Stimulated activated CD4-positive, alpha-beta T cell treated with anti-CD3 and anti-CD28 coated beads, TNF-alpha, amount 100 ng/mL, for 4 hours (primary cell): ENCODE results near the gene TUBB2B.
"Not testable (repeated sequence)": the region's sequence is repeated elsewhere in the genome, so short reads cannot be mapped to it uniquely, and the experiment has no call there.

ENCODE experiments used
- DNase-seq, 3 experiments: peaks; one replicate each; pipeline ENCODE4 v3.0.0-alpha.2; 2020; ENCODE audit warnings: low read depth in 3 of 3

The TUBB2B gene

GRCh38 chr6:3210024-3210610 lies 17.3 kb downstream of the TUBB2B start:
- DNase-seq = no peak

DNA sequence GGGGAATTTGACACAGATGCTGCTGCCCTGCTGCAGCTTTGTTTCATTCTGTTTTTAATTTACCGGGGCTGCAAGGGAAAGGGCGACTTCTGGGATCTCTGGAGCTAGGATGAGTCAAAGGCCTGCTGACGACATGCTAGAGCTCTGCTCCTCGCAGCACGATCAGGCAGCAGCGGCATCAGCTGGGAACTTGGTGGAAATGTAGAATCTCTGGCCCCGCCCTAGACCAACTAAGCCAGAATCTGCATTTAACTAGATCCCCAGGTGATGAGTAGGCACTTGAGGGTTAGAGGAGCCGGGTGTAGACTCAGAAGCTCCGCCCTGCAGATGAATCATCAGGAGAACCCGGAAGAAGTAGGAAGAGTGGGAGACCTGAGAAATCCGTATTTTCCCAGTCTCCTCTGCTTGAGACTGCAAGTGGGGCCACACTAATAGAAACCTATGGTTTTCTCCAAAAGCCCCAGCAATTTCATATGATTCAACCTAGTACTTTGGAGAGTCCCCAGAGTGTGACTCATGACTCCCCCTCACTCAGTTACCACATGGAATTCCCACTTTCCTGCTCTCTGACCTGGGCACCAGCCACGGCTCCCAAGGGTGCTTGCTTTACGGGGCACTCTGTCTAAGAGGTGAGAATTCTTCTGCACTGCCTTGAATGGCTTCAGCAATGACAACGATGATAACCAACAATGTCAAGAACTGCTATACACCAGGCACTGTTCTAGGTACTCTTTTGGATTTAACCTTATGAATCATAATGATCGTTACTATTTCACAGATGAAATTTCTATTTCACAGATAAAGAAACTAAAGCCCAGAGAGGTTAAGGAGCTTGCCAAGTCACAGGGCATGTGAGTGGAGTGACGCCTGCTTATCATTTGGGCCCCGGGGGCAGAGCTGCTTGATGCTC lies 18.1 kb downstream of the TUBB2B start:
- no peak for DNase-seq

DNA sequence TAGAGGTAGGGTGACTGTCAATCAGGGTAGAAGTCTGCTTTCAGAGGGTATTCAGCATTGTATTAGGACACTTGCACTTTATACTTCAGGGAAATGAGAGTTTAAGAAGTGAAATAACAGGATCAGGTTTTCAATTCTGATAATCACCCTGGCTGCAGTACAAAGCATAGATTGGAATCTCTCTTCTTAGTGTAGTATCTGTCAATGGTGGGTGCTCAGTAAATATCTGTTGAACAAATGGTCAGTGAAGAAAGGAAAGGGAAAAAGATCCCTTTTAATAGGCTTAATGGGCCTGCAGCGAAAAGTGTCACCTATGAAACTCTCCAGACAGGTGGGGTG lies 18.7 kb downstream of the TUBB2B start:
- DNase-seq = no peak

DNA sequence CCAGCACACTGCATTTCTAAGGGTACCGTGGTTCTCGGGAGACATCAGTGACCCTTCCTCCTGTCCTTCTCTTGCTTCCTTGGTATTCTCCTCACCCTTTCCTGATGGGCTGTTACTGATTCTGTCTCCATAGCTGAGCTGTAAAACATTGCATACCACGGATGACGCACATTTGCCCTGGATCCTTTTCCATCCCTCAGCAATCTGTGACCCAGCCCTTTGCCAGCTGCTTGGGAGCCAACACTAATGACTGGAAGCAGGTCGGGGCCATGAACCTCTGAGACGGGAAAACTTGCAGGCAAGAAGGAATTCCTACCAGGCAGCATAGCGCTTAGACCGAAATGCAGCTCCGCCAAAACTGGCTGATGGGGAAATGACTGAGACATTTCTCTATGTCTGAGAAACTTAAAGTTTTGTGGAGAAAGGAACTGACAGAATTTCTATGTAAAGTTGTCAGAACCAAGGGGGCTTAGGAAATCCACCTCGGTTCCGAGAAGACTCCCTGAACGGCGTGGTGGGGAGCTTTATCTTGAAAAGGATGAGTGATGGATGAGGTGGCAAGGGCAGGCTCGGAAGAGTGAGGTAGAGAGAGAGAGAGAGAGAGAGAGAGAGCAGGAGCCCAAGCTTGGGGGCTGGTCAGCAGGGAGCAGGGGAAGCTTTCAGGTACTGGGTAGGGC lies 19.2 kb downstream of the TUBB2B start:
- no peak for DNase-seq

DNA sequence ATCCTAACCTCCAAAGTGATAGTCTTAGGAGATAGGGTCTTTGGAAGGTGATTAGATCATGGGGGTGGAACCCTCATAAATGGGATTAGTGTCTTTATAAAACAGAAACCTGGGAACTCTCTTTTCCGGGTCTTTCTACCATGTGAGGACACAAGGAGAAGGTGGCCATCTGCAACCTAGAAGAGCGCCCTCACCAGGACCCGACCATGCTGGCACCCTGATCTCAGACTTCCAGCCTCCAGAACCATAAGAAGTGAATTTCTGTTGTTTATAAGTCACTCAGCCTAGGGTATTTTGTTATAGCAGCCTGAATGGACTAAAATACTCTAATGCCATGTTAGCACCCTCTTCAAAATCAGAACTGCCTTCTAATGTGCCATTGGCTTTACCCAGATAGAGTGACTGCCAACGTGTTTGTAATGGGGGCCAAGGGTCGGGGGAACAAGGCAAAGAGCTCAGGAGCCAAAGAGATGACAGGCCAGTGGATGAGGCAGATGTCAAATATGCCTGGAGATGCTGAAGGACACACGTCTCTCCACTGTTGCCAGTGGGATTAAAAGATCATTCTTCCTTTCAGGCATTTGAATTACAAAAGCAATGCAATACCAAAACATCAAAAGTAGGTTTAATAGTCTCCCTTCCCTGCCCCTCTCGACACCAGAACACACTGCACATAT lies 21.0 kb downstream of the TUBB2B start:
- no peak for DNase-seq

GRCh38 chr6:3205913-3206312 lies 21.5 kb downstream of the TUBB2B start:
- DNase-seq = no peak

DNA sequence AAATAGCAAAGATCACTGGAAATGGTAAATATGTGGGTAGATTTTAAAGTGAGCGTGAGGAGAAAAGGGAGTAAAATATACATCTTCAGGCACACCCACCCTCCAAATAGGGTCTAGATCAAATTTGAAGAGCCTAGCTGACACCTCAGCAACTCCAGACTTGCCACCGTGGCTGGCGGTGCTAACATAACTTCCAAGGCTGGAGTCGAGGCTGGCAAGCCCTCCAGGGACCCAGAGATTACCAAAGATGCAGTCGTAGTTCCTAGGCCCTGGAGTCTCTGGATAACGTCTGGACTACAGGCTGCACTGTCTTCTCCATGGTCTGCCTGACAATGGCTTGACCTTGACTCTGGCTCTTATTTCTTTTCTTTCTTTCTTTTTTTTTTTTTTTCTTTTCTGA lies 22.5 kb downstream of the TUBB2B start:
- DNase-seq = no peak

DNA sequence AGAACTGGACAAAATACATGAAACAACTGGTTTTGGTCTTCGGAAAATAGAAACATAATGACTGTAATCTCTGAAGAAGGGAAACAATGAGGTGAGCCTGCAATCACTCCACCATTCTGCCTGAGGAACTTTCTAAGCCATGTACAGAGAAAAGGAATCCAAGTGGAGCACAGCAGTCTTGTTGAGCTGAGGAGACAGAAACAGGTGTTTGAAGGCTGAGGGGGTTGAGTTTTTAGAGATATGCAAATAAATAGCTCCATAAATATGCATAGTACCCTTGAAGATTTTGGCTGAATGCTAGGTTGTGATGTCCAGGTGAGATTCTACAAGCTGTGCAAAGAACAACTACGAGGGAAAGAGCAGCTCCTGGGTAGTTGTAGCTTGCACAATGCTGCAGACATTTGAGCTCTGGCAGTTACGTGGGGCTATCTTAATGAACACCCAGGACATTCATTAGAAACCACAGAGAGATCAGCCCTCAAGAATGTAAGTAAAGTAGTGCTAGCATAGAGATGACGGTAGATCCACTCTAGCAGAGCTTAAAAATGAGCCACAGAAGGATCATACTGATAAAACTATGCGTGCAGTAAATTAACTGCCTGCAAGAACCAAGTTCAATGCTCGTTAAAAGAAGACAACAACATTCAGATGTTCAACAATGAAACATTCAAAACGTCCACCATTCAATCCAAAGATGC lies 24.3 kb downstream of the TUBB2B start:
- DNase-seq = no peak

- no peak for DNase-seq
Measured at GRCh38 chr6:3201388-3201787, 26.1 kb downstream of the TUBB2B start.

- DNase-seq = no peak
Measured at GRCh38 chr6:3200682-3201081, 26.8 kb downstream of the TUBB2B start.

DNA sequence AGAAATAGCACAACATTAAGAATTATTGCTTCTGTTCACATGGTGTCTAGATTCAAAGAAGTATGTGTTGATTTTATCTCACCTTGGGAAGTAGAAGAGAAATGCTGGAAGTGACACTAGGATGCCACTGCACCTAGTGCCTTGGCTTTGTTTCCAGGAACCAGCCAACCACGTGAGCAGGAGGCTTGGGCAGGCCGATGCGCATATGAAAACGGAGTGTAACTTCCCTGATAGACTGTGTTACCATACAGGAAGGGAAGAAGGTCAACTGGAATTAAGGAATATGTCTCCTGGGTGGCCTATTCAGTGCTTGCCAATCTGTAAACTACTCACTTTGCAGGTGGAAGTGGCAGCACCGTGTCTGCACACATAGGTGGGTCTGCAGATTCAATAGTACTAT lies 28.1 kb downstream of the TUBB2B start:
- no peak for DNase-seq

- DNase-seq = not testable (repeated sequence)
Measured at GRCh38 chr6:3197734-3198133, 29.7 kb downstream of the TUBB2B start.

DNA sequence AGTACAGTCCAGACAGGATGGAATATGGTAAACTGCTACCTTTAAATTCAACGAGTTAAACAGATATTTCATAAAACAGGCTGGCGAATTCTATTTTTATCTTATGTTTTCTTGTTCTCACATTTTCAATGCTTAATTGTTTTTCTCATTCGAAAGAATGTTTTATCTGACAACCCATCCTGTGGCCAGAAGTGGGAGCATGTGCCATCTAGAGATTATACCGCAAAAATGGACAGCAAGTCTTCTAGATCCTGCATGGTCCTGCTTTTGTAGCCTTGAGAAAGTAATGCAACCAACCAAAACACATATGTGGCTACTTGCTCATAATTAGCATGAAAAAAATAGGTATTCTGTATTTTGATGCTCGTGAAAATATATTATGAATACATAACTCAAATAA lies 30.7 kb downstream of the TUBB2B start:
- DNase-seq = no peak

DNA sequence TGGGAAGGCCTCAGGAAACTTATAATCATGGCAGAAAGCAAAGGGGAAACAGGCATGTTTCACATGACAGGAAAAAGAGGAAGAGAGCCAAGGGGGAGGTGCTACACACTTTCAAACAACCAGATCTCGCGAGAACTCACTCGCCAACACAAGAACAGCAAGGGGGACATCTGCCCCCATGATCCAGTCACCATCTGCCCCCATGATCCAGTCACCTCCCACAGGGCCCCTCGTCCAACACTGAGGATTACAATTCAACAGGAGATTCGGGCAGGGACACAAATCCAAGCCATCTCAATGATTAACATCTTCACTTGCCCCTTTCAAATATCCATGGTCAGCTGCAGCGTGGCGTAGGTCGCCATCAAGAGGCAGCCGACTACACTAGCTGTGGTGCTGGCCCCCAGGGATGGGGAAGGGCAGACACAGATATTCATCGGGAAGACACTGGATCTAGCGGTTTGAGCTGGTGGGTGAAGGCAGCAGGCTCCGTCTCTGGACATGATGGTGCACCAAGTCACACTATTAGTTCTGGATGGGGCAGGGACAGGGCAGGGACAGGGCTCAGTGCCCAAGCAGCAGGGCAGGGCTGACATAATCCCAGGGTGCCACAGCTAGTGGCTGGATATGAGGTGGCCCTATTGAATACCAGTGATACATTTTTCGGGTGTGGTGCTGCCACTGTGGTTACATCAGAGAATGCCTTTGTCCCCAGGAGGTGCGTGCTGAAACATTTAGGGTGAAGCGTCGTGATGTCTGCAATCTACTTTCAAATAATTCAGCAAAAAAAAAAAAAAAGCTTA lies 31.6 kb downstream of the TUBB2B start:
- no peak for DNase-seq

GRCh38 chr6:3195420-3195694 lies 32.1 kb downstream of the TUBB2B start:
- DNase-seq = no peak

DNA sequence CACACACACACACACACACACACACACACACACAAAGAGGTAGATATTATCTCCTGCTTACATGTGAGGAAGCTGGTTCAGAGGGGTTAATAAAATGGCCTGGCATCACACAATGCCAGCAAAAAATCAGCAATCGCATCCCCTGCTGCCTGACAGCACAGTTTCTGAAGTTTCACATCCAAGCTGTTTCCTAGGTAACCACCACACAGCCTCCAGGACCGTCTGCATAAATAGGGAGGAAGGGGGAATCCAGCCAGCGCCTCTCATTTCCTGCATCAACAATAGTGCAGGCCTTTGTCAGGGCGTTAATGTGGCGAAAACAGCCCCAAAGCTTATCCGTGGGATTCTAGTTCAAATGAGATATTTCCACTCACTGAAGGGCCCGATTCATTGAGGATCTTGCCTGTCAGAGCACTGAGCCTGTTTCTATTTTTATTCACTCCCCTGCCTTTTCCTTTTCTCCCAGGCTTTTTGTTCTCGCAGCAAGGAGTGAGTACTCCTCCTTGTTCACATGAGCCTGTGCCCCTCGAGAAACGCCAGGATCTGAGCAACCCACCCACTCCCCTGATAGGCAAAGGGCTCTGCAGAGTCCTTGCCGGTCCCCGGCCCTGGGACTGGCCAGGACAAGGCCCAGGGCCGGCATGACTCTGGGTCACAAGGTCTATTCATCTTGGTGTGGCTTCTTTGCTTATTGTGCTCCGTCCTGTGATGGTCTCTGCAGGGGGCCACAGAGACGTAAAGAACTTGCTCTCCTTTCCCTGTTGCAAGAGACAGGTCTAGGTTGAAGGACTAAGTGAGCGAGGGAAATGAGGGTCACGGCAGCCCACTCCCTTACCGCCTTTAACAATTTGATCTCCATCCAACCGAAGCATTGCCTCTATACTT lies 32.7 kb downstream of the TUBB2B start:
- DNase-seq = no peak

DNA sequence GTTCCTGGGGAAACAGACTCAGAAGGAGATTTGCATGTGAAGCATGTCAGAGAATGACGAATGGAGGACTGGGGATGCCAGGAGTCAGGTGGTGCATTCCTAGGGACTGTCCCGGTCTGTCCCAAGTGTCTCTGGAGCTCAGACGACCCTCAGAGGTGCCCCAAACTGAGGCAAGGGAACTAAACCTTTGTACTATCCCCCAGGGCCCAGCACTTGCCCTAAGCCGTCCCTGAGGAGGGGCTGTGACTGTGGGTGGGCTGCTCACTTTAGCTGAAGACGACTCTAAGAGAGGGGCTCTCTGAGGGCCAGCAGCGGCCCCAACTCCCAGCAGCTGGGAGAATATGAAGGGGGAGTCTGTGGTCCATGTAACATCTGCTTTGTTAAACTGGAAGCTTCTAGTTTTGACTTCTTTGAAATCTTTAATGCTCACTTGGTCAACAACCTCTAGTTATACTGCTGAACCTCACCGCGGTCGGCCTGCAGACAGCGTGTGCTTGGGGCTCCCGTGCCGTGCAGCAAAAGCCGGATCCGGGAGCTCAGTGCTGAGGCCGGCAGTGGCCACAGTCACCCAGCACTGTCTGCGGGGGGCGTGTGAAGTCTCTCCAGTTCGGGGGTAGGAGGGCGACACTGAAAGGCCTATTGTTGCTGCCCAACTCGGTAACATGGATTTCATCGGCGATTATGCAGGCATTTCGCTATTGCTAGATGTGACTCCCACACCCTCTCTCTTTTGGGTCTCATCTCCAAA lies 34.2 kb downstream of the TUBB2B start:
- DNase-seq = no peak

DNA sequence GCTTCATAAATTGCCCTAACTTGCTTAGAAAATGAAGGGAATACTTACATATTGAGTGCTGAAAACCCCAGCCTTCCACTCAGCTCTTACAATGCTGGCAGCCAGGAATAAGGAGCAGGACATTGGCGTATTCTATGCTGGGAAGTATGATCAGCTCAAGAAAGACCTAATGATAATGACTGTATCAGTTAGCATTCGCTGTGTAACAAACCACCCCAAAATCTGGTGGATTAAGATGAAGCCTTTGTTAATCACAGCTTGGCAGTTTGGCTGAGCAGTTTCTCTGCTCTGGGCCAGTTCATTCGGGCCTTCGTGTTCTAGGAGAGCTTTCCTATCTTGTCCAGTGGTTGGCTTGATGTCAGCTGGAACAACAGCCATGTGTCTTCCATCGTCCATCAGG lies 36.7 kb downstream of the TUBB2B start:
- DNase-seq = no peak

- no peak for DNase-seq
Measured at GRCh38 chr6:3190056-3190455, 37.4 kb downstream of the TUBB2B start.
